HG02763 (cell line): ENCODE data around the gene RMND5B.
A peak's percentile ranks its signal among the peaks of the same experiment; 100 is the strongest.
"Not testable (repeated sequence)": the region's sequence is repeated elsewhere in the genome, so short reads cannot be mapped to it uniquely, and the experiment has no call there.

Experiments used
- ATAC-seq: cut with Tn5 transposase; IDR thresholded peaks from one replicate; pipeline ENCODE4 v1.9.1; 2021; ENCODE audit warnings: mild to moderate bottlenecking, moderate library complexity; ENCODE audit not compliant: unreplicated experiment

Gene RMND5B

DNA sequence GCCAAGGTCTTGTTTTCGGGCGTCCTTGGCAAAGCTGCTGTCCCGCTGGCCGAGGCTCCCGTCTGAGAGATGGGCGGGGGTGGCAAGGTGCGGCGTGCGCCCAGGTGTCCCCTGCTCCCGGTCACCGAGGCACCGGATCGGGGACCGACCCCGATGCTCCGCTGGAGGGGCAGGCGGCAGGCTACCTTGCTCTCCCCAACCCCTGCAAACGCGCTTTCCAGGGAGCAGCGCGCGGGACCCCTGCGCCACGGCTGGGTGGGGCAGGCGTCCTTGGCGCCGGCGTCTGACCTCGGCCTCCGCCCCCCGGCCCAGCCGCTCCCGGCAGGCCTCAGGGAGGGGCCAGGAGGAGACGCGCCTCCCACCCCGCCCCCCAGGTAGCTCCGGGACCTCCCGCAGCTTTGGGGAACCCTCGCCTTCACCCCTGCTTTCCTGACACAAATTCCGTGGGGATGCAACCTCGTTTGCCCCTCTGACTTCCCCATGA lies 16.9 kb upstream of the RMND5B start:
- peak; percentile 5 for ATAC-seq

DNA sequence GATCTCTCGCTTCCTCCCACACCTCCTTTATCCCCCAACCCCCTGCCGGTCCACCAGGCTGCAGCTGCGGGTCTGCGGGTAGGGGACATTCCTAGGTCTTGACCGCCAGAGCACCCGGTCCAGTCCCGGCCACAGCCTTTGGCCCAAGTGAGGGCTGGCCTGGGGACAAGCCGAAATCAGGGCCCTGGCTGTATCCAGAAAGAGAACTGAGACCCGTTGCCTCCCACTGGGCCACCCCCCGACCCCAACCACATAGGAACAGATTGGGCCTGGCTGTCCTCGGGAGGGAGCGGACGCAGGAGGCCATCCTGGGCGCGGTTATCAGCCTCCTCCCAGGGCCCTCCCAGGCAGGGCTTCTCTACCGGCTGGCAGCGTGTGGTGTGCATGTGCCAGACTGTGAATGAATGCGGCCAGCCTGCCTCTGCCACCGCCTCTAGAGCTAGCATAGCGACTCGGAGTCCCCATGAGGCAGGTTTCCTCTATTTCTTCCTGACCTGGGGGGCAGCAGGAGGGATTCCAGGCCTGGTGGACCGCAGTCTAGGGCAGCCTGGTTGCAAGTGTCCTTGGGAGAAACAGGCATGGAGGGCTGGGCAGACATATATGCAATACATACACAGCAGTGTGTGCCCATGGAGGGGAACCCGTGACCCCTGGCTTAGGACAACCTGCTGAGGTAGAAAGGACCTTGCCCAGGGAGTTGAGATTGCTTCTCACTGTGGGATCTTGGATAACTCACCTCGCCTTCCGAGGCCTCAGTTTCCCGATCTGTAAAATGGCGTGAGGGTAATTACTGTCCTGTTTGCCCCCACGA lies 16.3 kb upstream of the RMND5B start:
- no peak for ATAC-seq

DNA sequence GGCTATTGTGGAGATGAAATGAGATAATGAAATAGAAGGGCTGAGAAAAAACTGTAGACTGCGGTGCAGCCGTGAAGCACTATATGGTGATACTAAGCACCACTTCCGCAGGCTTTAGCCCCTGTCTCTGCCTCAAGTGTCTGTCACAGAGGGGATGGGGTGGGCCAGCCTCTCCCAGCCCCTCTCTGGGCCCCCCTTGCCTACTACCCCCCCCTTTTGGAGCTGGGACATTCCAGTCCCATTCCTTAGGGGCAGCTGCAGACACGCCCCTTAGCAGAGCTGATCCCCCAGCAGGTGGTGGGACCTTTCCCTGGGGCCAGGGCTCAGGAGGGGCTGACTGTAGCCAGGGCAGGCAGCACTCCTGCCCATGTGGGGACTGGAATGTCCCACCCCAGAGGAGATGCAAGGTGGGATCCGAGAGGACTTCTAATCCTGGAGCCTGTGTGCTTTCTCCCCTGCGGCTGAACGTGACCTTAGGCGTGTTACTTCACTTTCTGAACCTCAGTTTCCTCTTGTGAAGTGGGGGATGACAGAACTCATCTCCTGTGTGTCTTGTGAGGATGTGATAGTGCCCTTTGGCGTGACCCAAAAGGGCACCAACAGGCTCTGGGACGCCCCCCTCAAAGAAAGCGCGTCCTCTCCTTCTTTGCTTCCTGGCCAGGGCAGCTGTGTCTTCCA lies 15.5 kb upstream of the RMND5B start:
- ATAC-seq = no peak

DNA sequence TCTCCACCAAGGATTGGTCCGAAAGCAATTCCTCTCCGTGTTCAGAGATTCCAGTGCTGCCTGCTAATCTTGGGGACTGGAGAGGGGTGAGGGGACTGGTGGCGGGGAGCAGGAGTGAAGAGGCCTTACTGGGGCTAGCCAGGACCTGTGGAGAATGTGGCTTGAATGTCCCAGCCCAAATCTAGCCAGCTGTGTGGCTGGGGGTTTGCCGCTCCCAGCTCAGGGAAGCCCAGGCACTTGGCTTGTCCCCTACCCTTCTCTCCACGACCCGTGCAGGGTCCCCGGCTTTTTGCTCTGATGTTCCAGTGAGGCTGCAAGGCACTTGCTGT lies 15.0 kb upstream of the RMND5B start:
- ATAC-seq = no peak

DNA sequence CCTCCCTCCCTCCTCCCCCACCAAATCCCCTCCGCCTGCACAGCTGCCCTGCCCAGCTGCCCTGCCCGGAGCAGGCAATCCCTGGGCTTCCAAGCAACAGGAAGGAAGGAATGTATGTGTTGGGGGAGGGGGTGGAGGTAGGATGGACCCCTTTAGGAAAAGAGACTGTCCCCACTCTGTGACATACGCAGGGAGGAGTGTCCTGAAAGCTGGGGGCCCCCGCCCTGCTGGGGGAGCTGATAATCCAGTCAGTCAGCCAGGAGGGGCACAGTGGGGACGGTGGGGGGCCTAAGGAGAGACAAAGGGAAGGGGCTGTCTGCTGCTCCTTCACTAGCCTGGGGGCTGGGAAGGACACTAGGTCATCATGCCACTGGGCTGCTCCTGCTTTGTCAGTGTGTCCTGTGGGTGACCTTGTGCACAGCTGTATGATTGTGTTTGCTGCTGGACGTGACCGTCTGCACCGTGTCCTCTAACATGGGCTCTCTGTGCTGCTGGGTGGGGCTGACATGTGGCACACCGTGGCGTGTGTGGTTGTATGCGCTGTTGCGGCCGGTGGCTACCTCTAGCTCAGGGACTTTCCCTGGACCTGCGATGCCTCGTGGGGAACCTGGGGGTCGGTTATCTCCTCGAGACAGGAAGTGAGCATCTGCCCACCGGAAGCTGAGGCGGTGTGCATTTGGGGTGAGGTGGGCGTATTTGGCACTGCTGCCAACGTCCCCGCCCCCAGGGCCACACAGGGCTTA lies 14.5 kb upstream of the RMND5B start:
- ATAC-seq = peak; percentile 28

DNA sequence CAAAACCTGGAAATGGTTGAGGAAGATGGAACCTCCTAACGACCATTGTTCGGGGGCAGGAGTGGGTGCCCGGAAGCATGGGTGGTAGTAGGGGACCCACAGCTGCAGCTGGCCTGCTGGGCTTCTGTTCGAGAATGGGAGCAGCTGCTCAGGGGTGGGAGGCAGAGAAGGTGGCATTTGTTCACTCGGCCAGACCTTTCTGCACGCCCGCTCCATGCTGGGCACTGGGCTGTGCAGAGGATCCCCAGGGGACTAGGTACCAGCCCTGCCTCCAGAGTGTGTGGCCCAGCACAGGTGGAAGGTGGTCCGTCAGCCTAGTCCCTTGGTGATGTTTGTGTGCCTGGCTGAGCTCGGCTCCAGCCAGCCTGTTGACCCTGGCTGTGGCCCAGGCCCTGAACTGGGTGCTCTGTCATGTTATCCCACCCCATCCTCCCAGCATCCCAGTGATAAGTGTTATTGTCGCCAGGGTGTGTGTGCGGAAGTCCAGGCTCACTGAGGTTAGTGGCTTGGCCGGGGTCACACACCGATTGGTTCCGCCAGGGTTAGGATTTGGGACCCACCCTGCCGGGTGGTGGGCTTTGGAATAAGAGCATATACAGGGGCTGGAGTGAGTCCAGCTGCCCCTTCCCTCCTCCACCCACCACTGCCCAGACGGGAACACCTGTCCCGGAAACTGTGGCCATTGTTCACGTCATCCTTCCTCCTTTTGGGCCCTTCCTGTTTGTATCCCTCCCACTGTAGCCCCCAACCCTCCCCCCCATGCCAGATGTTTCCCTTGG lies 12.7 kb upstream of the RMND5B start:
- no peak for ATAC-seq

DNA sequence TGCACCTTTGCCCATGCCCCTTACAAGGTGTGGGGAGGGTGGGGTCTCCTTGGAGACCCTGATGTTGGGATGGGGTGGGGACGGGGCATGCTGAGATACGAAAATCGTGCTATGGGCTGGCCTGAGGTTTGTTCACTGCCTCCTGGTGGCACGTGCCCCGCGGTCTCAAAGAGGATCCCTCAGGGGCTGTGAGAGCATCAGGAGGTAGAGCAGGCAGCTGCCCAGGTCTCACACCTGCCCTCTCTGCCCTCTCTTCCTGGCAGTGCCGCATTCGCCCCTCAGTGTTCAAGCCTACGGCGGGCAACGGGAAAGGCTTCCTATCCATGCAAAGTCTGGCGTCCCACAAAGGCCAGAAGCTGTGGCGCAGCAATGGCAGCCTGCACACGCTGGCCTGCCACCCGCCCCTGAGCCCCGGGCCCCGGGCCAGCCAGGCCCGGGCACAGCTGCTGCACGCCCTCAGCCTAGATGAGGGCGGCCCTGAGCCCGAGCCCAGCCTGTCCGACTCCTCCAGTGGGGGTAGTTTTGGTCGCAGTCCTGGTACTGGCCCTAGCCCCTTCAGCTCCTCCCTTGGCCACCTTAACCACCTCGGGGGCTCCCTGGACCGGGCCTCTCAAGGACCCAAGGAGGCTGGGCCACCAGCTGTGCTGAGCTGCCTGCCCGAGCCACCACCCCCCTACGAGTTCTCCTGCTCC lies 10.8 kb upstream of the RMND5B start:
- no peak for ATAC-seq

DNA sequence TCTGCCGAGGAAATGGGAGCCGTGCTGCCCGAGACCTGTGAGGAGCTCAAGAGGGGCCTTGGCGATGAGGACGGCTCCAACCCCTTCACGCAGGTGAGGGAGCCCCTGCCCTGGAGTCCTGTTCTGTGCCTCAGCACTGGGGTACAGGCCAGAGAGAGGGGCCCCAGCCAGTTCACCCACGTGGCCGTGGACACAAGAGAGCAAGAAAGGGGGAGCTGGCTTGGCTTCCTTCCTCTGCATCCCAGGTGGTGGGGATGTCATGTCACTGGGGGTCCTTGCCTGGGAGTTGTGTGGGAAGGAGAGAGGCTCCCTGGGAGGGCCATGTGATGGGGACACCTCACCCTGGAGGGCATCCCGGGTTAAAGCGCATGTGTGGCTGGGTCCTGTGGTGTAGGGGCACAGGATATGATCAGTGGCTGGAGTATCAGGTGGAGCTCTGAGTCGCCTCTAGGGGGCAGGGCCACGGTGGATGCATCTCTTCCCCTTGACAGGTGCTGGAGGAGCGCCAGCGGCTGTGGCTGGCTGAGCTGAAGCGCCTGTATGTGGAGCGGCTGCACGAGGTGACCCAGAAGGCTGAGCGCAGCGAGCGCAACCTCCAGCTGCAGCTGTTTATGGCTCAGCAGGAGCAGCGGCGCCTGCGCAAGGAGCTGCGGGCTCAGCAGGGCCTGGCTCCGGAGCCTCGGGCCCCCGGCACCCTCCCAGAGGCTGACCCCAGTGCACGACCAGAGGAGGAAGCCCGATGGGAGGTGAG lies 10.0 kb upstream of the RMND5B start:
- ATAC-seq = peak; percentile 73

DNA sequence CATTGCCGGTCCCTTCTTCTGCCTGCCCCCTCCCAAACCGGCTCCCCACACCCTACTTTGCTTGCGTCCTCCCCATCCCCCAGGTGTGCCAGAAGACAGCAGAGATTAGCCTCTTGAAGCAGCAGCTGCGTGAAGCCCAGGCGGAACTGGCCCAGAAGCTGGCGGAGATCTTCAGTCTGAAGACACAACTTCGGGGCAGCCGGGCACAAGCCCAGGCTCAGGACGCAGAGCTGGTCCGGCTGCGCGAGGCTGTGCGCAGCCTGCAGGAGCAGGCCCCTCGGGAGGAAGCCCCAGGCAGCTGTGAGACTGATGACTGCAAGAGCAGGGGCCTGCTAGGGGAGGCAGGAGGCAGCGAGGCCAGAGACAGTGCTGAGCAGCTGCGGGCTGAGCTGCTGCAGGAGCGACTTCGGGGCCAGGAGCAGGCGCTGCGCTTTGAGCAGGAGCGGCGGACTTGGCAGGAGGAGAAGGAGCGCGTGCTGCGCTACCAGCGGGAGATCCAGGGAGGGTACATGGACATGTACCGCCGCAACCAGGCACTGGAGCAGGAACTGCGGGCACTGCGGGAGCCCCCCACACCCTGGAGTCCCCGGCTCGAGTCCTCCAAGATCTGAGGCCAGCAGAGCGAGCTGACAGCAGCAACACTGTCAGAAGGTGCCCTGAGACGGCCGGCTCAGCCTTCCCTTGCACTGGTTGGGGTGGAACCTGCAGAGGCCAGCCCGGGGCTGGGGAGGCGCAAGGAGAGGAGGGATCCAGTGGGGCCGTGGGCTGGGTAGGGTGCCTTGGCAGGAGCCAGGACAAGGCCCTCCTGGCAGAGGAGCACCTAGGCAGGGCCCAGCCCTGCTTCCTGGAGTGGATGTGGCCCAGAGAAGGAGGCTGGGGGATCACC lies 9.2 kb upstream of the RMND5B start:
- no peak for ATAC-seq

DNA sequence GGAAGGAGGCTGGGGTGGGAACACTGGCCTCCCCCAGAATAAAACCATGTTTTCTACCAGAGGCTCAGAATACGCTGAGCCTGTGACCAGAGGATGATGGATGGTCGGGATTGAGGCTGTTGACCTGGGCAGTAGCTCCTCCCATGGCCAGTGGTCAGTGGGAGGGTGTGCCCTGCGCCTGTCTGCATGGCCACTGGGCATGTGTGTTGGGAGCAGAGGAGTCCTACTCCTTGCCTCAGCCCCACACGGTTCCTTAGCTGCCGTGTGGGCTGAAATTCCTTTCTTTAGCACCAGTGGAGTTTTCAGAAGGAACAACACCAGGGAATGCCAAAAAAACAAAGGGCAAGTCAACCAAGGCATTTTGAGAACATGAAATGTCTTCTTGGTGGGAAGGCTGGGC lies 8.5 kb upstream of the RMND5B start:
- ATAC-seq = no peak

DNA sequence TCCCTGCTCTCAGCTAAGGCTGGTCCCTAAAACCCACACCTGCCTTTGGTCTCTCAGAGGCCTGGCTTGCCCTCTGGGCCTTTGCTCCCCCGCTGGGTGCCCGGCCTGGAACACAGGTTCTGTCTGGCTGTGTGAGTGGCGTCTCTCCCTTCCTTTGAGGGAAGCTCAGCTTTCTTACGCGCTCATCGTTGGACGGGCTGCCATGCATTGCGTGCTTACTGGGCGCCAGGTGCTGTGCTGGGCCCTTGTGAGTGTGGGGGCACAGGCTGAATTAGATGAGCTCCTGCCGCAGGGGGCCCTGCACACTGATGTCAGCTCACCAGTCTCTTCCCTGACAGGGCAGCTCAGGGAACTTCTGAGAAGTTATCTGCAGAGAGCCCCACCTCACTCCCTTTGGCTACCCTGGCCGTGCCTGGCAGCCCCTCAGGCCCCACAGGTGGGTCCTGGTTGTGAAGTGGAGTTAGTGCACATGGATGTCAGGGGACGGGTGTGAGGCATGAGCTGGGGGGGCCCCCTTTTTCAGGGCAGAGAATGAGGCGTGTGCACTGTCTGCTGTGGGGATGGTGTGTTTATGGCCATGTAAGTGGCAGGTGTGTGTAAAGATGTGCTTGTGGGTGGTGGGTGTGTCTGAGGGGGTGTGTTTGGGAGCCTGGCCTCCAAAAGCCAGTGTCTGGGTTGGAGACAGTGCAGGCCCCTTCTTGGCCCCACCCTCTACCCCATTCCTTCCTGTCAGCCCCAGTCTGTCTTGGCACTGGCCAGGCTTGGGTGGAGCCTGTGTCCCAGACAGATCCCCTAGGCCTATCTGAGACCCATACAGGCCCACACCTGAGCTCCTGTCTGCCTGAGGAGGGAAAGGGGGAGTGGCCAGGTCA lies 7.5 kb upstream of the RMND5B start:
- ATAC-seq = no peak

DNA sequence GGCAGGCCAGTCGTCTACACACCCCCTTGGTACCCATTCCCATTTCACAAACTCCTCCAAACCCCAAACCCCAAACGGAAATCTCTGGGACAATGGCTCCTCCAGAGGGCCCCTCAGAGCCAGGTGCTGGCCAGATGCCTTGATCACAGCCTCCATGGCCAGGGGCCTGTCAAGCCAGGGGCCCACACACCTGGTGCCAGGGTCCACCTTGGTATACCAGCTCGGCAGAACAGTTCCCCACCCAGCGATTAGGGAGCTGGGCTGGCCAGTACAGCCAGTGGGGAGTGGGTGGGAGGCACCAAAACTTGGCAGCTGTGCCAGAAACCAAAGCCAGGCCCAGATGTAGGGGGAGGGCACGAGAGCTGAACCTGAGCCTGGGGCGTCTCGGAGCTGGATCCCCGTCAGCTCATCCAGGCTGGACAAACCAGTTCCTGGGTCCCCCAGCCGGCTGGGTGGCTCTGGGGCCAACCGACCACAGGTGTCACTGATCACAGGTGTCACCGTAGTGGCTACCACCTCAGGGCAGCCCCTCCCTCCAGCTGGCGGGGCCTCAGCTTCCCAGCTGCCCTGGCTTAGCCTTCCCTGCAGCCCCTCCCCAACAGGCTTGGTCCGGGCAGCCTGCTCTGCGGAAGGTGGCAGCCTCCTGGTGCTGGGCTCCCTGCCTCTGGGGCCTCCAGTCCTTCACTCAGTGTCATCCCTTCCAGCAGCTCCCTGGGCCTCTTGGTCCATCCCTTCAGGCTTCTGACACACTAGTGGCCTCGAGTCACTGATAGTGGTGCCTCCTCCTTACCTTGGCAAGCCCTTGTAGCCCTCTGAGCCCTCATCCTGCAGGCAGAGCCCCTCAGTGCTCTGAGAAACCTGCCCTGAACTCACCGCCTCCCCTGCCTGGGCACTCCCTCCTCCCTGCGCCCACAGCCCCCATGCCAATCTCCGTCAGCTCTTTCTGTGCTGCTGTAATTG lies 6.6 kb upstream of the RMND5B start:
- no peak for ATAC-seq

DNA sequence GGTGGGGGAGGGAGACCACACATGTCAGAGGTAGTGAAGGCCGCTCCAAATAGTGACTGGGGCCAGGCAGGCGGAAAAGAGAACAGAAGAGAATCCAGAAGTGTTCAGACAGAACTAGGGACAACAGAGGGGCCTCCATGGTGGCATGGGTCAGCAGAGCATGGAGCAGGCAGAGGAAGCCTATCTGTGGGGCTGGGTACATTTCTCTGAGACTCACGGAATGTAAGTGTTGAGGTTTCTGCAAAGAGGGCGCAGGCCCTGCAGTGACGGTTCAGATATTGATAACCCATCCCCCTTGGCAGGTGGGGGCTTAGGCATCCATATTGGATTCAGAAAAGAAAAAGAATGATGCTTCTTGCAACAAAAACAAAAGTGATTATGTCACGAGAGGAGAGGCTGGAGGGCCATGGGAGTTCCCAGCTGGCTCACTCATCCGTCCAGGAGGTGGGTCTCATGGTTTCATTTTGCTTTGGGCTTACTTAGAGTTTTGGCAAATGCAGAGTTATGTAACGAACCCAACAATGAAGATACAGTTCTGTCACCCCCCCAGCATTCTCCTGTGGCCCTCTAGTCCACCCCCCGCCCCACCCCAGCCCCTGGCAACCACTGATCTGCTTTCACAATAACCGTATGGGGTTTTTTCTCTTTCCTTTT lies 5.4 kb upstream of the RMND5B start:
- no peak for ATAC-seq

DNA sequence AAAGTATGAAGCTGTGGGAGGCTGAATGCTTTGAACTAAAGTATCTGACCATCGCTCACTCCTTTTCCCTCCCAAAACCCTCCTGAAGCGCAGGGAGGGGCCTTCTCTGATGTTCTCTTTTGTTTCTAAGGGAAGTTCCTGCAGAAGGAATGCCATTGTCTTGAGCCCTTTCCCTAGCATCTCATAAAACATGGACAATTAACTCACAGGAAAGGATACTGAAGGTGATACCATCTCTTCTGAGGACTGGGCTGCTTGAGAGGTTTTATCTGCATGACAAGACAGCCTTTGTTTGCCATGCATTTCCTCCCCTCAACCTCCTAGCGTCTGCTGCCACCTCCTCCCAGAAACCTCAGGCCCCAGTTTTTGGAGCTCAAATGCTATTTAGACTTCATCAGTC lies 4.3 kb upstream of the RMND5B start:
- ATAC-seq = no peak

DNA sequence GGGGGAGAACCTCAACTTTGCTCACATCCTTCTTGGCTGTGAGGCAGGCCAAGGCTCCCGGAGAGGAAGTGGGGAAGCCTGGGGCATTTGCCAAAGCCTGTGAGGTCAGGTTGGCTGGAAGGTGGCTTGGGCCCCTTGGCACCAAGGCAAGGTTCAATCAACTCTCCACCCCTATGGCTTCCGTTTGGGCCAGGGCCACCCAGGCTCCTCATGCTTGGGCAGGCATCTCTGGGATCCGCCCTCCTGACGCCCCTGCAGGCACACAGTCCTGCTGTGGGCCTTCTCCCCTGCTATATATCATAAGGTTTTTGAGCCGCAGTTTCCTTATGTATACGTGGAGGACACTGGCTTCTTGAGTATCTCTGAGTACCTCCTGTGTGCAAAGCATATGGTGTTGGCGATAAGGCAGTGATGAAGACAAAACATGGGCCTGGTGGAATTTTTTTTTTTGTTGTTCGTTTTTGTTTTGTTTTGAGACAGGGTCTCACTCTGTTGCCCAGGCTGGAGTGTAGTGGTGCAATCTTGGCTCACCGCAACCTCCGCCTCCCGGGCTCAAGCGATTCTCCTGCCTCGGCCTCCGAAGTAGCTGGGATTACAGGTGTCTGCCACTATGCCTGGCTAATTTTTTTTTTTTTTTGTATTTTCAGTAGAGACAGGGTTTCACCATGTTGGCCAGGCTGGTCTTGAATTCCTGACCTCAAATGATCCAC lies 3.4 kb upstream of the RMND5B start:
- not testable (repeated sequence) for ATAC-seq

DNA sequence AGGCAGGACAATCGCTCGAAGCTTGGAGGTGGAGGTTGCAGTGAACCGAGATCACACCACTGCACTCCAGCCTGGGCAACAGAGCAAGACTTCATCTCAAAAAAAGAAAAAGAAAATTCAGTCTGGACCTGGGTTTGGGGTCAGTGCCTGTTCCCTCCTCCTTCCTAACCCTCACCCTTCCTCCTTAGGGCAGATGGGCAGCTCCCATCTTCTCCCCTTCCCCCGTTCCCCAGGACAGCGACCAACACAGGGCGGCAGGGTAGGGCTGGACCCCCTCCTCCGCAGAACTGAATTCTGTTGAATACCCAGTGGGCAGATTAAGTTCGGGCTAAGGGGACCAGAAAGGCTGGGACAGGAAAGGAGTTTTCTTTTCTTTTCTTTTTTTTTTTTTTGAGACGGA lies 1.5 kb upstream of the RMND5B start:
- no peak for ATAC-seq
